DMS53 treated with DMSO at 0.1 percent for 48 hours (cell line): ENCODE measurements around the gene AKT1.
"Not testable (repeated sequence)": the region's sequence is repeated elsewhere in the genome, so short reads cannot be mapped to it uniquely, and the experiment has no call there.

Experiments
- DNase-seq: peaks from one replicate; lab custom pipeline; 2025; ENCODE audit not compliant: unreplicated experiment; lab: John Stamatoyannopoulos, UW

Gene AKT1

GRCh38 chr14:104741108-104741802 lies 54.3 kb downstream of the AKT1 start:
- no peak for DNase-seq

DNA sequence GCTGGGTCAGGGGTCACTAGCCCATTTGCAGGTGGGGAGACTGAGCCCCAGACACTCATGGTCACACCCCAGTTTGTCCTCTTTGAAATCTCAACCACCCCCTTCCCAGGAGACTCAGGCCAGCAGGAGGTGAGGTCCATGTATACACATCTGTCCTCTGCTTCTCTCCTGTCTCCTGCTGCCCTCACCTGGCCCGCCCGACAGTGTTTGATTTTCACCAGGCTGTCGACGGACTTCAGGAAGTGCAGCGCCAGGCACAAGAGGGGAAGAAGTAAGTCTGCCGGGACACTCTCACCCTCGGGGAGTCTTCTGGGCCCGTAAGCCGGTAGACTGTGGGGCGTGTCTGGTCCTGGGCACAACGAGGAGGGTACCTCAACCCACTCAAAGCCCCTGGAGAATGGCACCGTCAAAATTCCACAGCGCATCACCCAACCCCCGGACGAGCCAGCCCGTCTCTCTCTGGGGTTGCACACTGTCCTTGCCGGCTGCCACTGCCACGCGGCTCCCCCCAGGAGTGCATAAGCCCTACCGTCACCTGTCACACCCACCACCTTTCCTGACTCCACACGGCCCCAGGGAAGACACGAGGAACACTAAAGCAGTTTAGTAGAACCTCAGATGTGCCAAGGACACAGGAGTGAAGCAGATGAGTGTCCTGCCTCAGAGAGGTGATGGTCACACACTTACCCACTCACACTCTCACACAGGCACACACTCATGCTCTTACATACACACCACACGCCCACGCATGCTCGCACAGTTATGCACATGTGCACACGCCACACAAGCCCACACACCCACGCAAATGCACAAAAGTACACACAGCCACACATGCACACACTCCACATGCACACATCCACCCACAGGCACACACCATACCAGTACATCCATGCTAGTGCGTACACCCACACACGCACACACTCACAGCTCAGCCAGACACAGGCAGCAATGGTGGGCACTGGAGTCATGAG lies 55.7 kb downstream of the AKT1 start:
- DNase-seq, result no peak

DNA sequence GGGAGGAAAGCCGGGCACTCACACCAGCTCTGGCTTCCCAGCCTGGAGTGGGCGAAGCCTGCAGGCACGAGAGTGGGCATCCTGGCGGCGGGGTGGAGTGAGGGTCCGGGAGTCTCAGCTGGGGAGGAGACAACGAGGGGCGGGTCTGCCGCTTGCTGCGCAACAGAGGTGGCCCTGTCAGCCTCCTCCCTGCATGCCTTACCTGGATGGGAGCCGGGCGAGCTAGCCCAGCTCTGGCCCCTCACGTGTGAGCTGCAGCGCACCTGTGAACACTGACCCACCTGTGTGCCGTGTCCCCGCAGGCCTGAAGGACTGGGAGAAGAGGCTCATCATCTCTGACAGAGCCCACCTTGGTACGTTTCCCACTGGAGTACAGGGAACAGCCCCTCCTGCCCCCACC lies 56.5 kb downstream of the AKT1 start:
- no peak for DNase-seq

GRCh38 chr14:104738375-104739019 lies 57.1 kb downstream of the AKT1 start:
- DNase-seq, result no peak

- DNase-seq, result no peak
These were observed 59.5 kb downstream of the AKT1 start for GRCh38 chr14:104735830-104736642.

DNA sequence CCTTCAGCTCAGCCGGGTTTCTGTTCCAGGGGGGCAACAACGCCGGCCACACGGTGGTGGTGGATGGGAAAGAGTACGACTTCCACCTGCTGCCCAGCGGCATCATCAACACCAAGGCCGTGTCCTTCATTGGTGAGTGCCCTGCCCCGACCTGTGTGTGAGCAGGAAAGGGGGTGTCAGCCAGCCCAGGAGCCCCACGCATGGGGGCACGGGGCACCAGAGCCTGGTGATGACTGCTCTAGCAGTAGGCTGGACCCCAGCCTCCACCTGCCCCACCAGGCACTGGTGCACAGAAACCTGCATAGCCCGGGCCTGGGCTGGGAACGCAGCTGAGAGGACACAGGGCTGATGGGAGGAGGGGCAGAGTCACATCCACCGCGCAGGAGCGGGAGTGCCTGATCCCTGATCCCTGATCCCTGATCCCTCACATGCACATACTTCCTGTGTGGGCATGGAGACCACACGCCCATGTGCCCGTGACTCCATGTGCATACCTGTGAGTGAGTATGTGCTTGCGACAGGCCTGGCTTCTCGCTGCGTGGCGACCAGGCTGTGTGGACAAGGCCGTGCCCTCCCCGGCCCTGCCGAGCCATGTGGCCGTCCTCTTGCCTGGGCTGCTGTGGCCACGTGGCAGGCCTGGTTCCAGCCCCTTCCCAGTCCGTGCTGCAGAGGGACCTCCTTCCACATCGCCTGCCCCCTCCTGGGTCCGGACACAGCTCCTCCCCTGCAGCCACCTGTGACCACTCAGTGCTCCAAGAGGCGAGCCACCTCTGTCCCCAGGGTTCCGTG lies 60.4 kb downstream of the AKT1 start:
- no peak for DNase-seq

DNA sequence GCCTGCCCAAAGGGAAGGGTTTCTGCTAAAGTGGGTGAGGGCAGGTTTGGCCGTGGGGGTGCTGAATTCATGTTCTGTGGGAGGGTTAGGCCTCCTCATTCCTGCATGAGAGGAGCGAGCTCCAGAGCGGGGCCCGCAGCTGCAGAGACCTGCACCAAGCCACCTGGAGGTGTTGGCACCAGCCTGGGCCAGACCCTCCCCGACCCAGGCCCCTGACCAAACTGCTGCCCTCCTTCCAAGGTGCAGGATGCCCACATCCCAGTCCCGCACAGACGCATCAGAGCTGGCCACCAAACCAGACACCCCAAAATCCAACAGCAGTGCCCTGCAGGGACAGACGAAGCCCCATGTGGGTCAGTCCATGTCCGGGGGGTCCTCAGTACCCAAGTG lies 61.0 kb downstream of the AKT1 start:
- DNase-seq, result no peak

DNA sequence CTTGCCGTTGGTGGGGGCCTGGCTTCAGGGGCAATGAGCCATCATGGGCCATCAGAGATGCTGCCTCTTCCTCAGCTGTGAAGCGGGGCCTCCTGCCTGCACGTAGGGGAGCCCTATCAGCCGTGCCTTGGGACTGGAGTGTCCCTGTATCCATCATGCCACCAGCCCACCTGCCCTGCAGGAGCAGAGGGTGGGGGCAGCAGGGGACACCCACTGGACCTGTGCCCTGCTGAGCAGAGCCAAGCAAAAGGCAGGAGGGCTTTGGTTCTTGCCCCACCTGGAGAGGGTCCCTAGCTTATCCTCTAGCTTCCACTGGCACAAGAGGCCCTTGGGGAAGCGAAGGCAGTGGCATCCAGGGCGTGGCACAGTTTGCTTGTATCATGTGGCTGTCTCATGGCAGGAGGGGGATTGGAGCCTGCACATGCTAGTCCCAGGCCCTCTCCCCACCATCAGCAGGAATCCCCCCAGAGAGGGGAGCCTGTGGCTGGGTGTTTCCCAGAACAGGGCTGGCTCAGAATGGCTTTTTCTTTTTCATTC lies 61.4 kb downstream of the AKT1 start:
- no peak for DNase-seq

DNA sequence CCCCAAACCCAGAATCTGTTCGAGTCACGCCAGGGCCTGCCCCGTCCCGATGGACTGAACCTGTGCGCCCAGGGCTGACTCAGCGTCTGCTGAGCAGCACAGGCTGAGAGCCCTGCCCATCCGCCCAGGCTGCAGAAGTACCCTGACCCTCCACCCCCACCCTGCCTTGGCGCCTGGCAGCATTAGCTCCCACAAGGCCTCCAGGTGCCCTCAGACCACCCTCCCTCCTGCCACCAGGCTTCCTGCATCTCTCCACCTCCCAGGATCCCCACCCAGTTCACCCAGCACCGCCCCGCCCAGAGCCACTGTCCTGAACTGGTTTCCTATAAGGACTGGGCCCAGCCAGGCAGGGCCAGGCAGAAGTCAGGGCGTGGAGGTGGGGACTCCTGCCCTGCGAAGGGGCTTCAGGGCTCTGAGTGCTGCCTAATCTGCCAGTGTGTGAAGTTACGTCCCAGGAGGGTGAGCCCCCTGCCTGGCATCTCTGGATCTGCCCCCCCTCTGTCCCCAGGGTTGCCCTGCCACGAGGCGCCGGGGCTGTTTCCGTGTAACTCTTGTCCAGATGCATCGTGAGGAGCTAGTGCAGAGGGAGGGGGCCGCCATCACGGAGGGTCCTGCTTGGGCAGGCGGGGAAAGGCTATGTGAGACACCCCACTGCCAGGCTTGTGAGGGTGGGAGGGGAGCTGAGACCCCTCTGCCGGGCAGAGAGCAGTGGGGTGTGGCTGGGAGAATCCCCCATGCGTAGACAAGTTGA lies 62.4 kb downstream of the AKT1 start:
- no peak for DNase-seq

DNA sequence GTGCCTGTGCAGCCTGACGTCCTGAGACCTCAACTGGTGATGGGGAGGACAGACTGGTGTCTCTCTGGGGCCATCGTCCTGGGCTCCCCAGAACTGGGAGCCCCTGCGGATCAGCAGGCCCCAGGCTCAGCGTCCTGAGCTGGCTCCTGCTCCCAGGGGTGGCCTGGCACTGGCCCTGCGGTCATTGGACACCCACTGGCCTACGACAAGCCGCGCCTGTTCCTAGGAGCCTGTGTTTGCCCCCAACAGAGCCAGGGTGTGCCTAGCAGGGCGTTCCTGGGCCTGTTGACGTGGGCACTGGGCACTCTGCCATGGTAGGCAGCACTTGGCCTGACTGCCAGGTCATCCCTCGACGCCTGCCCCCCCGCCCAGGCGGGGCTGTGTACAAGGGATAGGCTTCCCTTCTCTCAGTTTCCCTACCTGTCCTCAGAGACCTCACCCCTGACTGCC lies 63.2 kb downstream of the AKT1 start:
- no peak for DNase-seq

DNA sequence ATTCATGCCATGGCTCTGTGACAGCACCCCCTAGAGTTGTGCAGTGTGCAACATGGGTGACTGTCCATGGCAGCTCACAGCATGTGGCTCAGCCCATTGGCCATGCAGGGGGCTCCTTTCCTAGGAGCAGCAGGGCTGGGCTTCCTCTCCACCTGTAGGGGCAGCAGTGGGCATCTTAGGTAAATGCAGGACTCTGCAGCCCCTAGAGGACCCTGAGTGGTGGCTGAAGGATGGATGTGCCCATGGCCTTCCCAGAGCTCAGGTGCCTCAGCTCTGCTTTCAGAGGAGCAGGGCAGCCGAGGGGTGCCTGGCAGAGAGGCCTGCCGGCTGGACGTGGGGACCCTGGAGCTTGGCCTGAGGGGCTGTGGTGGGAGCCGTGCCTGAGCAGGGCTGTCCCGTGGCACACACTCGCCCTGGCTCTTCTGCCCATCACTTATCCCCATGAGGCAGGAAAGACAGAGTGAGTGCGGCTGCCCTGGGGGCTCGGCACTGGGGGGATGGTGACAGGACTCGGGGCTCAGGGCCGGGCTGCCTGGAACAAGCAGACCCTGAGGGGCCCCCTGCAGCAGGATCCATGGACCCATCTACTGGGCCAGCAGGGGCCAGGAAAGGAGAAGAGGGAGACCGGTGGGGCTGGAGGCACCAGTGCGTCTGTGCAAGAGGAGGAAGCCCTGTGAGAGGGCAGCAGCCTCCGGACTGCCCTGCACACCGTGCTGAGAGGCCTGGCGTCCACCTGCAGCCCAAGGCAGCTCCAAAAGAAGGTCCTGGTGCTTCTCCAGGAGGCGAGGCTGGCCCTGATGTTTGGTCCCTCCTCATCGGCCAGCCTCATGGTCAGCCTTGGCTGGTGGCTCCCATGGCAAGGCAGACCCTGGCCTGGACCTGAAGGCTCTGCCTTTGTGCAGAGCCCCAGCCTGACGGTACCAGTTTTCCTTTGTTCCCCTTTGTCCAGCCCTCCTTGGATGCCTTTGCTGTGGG lies 63.9 kb downstream of the AKT1 start:
- DNase-seq, result no peak

GRCh38 chr14:104730487-104730886 lies 65.1 kb downstream of the AKT1 start:
- no peak for DNase-seq

GRCh38 chr14:104729835-104730181 lies 65.7 kb downstream of the AKT1 start:
- DNase-seq, result no peak

- DNase-seq, result not testable (repeated sequence)
These were observed 66.2 kb downstream of the AKT1 start for GRCh38 chr14:104729176-104729834.

- DNase-seq, result no peak
These were observed 66.9 kb downstream of the AKT1 start for GRCh38 chr14:104728631-104729030.

- no peak for DNase-seq
These were observed 68.7 kb downstream of the AKT1 start for GRCh38 chr14:104726600-104727451.
